ENCODE measurements around the gene MOB3B.

- TF ChIP-seq SIN3A (IDR thresholded peaks at IDR 0.05; ENCODE audit: borderline replicate concordance, insufficient read depth, low read length): no peak
- no peak for TF ChIP-seq REST (IDR thresholded peaks at IDR 0.05; ENCODE audit: insufficient read depth in 1 of 2, low read depth in 2 of 2, low read length in 2 of 2)
- TF ChIP-seq POLR2AphosphoS5 (IDR thresholded peaks at IDR 0.05; ENCODE audit: low read depth, low read length): no peak
- TF ChIP-seq TAF1 (IDR thresholded peaks at IDR 0.05; ENCODE audit: borderline replicate concordance, insufficient read depth, low read length): no peak
Measured at GRCh38 chr9:27541740-27542139, 12.1 kb upstream of the MOB3B start.

Measured in PFSK-1 (cell line).